HepG2 (cell line): ENCODE measurements around the gene GRM4. TPM values are rescaled to one million over a fixed set of nuclear protein-coding genes. Genes with fewer than 3 reads are reported as not detected.

Experiments used
- ATAC-seq: fragments of 200-7000 bp; cut with Tn5 transposase; 3 replicates; pipeline ENCODE4 v1.9.1; 2020; ENCODE audit warnings: mild to moderate bottlenecking, moderate library complexity
- BruUV-seq: library from RNA; stranded (reverse); fragments of 400-500 nt; replicated peaks from 2 replicates; lab custom pipeline; 2021; lab: Mats Ljungman, UMichigan
- CTCF ChIA-PET: fragments of 300-600 bp; formaldehyde crosslinking; extraction: SDS; loops from one replicate; lab custom pipeline; 2021; ENCODE audit warnings: low total read pairs, inconsistent platforms, low intra/inter-chr PET ratio; lab: Yijun Ruan, JAX
- POLR2A ChIA-PET: fragments of 350-600 bp; sonication (Branson Sonifier 250); formaldehyde crosslinking; loops from one replicate; lab custom pipeline; 2020; ENCODE audit warnings: antibody characterized with exemption, inconsistent platforms; lab: Yijun Ruan, JAX
- DNase-seq: peaks from one replicate; pipeline ENCODE4 v3.0.0-alpha.2; 2015; ENCODE audit warnings: low spot score
- FAIRE-seq: peaks from 3 replicates; lab custom pipeline; 2011; peaks lifted over from hg19 to GRCh38; lab: Jason Lieb, UNC
- H2AFZ ChIP-seq: one replicate; pipeline ENCODE4 v1.6.1; 2011; ENCODE audit warnings: low read length, inconsistent platforms
- H3K27ac ChIP-seq: fragments of 300-600 bp; 3 replicates; pipeline ENCODE4 v1.8.0; 2011; ENCODE audit warnings: mixed run types, mild to moderate bottlenecking, mixed read lengths, low read length, inconsistent platforms; ENCODE audit not compliant: insufficient read depth; ENCODE audit errors: extremely low read length
- H3K27me3 ChIP-seq, 2 experiments: fragments of 200-600 bp in 1 of 2; 2 replicates in 1 of 2; 3 replicates in 1 of 2; pipeline versions ENCODE4 v1.6.0 to v1.8.0; 2011; ENCODE audit warnings: low read length in 2 of 2, mild to moderate bottlenecking in 2 of 2, moderate library complexity in 2 of 2, inconsistent platforms in 1 of 2; ENCODE audit not compliant: insufficient read depth in 2 of 2, control insufficient read depth in 1 of 2
- H3K36me3 ChIP-seq, 2 experiments: fragments of 200-600 bp in 1 of 2; replicated peaks in 1 of 2; 2 replicates in 1 of 2; 3 replicates in 1 of 2; pipeline versions ENCODE4 v1.5.1 to v1.8.0; 2011; ENCODE audit warnings: low read length in 2 of 2, inconsistent platforms in 1 of 2; ENCODE audit not compliant: insufficient read depth in 2 of 2, control insufficient read depth in 1 of 2
- H3K4me1 ChIP-seq: 2 replicates; pipeline ENCODE4 v1.5.1; 2012; ENCODE audit warnings: low read length, inconsistent platforms; ENCODE audit not compliant: insufficient read depth
- H3K4me2 ChIP-seq: 2 replicates; pipeline ENCODE4 v1.6.0; 2011; ENCODE audit warnings: low read depth, low read length, inconsistent platforms
- H3K4me3 ChIP-seq, 3 experiments: fragments of 200-600 bp in 1 of 3; sonication (generic), shearing (Covaris generic) in 1 of 3; replicated peaks in 1 of 3; 2 replicates each; pipeline ENCODE4 v1.5.1; 2011 to 2016; ENCODE audit warnings: low read length in 3 of 3, inconsistent platforms in 2 of 3, low read depth in 2 of 3, mild to moderate bottlenecking in 2 of 3, control low read depth in 1 of 3, mixed read lengths in 1 of 3; ENCODE audit not compliant: insufficient read depth in 1 of 3
- H3K79me2 ChIP-seq: one replicate; pipeline ENCODE4 v1.6.1; 2011; ENCODE audit warnings: low read length, inconsistent platforms; ENCODE audit not compliant: insufficient read depth
- H3K9ac ChIP-seq: 2 replicates; pipeline ENCODE4 v1.6.0; 2011; ENCODE audit warnings: mild to moderate bottlenecking, low read depth, low read length, inconsistent platforms; ENCODE audit not compliant: insufficient read depth
- H3K9me3 ChIP-seq: 2 replicates; pipeline ENCODE4 v1.5.1; 2012; ENCODE audit warnings: mild to moderate bottlenecking, low read length
- H4K20me1 ChIP-seq: 2 replicates; pipeline ENCODE4 v1.6.0; 2011; ENCODE audit warnings: inconsistent platforms, mild to moderate bottlenecking, low read length, moderate library complexity; ENCODE audit not compliant: insufficient read depth
- CBX1 ChIP-seq: IDR thresholded peaks from one replicate; pipeline ENCODE4 v1.6.1; 2016; ENCODE audit warnings: antibody characterized with exemption, low read depth
- IRX3 ChIP-seq: sonication (generic); formaldehyde crosslinking; IDR thresholded peaks from 2 replicates; pipeline ENCODE4 v1.8.1; 2023; ENCODE audit warnings: mild to moderate bottlenecking, low read depth, missing genetic modification reagents, borderline replicate concordance
- ZNF570 ChIP-seq: sonication (generic); formaldehyde crosslinking; IDR thresholded peaks from 2 replicates; pipeline ENCODE4 v1.4.0; 2020; ENCODE audit warnings: mild to moderate bottlenecking, missing genetic modification reagents, borderline replicate concordance
- ZNF839 ChIP-seq: sonication (generic); formaldehyde crosslinking; IDR thresholded peaks from 2 replicates; pipeline ENCODE4 v1.4.0; 2020; ENCODE audit warnings: missing genetic modification reagents, mild to moderate bottlenecking, borderline replicate concordance
- WGBS: methylation state at CpG from one replicate; pipeline ENCODE4 v1.1.6; 2017; ENCODE audit warnings: low lambda C conversion rate; 5-methylcytosine and 5-hydroxymethylcytosine counted together
- in situ Hi-C: cut with HindIII; loops from 2 replicates; pipeline ENCODE4 v1.10.0; 2017; ENCODE audit warnings: low pct_unique_long_range_greater_than_20kb; ENCODE audit not compliant: extremely low pct_ligation_motif_present
- intact Hi-C: fragments of 100-400 bp; cut with micrococcal nuclease; formaldehyde crosslinking; loops from one replicate; pipeline ENCODE4 v1.10.0; 2022; ENCODE audit not compliant: unreplicated experiment
- polyA plus RNA-seq, 8 experiments: library from polyadenylated mRNA; depleted of rRNA in 3 of 8; stranded (reverse) in 7 of 8; unstranded in 1 of 8; fragments of >200 nt; fragmentation: Illumina TruSeq in 4 of 8; extraction: Trizol in 4 of 8; gene quantifications; 2 replicates each; pipeline versions ENCODE4 v1.2.1 to v1.2.3, GENCODE V29; 2011 to 2016; ENCODE audit warnings: low read depth in 4 of 8, missing spikeins in 1 of 8, mixed read lengths in 1 of 8; ENCODE audit not compliant: insufficient read depth in 1 of 8
- total RNA-seq, 5 experiments: library from RNA; depleted of rRNA; stranded (reverse); fragments of >200 nt; fragmentation: Illumina TruSeq; extraction: Trizol; gene quantifications; 2 replicates each; pipeline ENCODE4 v1.2.3, GENCODE V29; 2016; ENCODE audit warnings: low read depth in 1 of 5
- TF ChIP-seq, protein P1 (sequence below): sonication (generic); formaldehyde crosslinking; IDR thresholded peaks from 2 replicates; pipeline ENCODE4 v1.8.0; 2022; ENCODE audit warnings: missing genetic modification reagents, mild to moderate bottlenecking, inconsistent platforms, borderline replicate concordance
- TF ChIP-seq, protein P2 (sequence below): sonication (generic); formaldehyde crosslinking; IDR thresholded peaks from 2 replicates; pipeline ENCODE4 v1.4.0; 2020; ENCODE audit warnings: missing genetic modification reagents, borderline replicate concordance
- TF ChIP-seq, protein P3 (sequence below): sonication (generic); formaldehyde crosslinking; IDR thresholded peaks from 2 replicates; pipeline ENCODE4 v1.5.0; 2020; ENCODE audit warnings: missing genetic modification reagents, mild to moderate bottlenecking, borderline replicate concordance
- TF ChIP-seq, protein P4 (sequence below): sonication (generic); formaldehyde crosslinking; IDR thresholded peaks from 2 replicates; pipeline ENCODE4 v1.8.0; 2022; ENCODE audit warnings: low read depth, missing genetic modification reagents
- TF ChIP-seq, protein P5 (sequence below): IDR thresholded peaks from 2 replicates; pipeline ENCODE4 v1.6.1; 2016; ENCODE audit warnings: missing compliant biosample characterization, missing genetic modification reagents, borderline replicate concordance

GRM4 gene
- total and polyA plus RNA-seq, 2 of the 13 experiments (the other 11 are each of a cell fraction or from before 2014, with no cell fraction given) = not detected

DNA sequence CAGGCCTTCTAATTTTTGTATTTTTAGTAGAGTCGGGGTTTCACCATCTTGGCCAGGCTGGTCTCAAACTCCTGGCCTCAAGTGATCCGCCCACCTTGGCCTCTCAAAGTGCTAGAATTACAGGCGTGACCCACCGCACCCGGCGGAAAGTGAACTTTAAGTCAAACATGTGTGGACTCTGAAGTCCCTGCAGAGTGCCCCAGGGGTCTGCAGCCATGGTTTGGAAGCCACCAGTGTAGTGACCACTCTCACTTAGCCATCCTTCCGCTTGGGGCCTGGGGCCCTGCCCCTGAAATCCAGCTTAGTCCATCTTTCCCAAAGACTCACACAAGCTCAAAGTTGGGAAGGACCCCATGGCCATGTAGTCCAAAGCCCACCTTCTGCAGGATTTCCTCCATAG, 164.5 kb downstream of the GRM4 start:
- POLR2A ChIA-PET = no interaction called here
- TF ChIP-seq, protein P1, sequence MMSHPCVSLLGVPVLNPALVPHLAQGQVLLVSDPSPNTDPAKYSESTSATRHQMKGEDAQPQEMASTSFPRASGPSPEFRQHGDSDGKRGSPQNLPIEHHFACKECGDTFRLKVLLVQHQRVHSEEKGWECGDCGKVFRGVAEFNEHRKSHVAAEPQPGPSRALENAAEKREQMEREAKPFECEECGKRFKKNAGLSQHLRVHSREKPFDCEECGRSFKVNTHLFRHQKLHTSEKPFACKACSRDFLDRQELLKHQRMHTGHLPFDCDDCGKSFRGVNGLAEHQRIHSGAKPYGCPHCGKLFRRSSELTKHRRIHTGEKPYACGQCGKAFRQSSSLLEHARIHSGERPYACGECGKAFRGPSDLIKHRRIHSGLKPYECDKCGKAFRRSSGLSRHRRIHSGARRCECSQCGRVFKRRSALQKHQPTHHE (CRISPR knock-in tag) = no peak
- no peak for TF ChIP-seq IRX3 (CRISPR knock-in tag)
- TF ChIP-seq, protein P2, sequence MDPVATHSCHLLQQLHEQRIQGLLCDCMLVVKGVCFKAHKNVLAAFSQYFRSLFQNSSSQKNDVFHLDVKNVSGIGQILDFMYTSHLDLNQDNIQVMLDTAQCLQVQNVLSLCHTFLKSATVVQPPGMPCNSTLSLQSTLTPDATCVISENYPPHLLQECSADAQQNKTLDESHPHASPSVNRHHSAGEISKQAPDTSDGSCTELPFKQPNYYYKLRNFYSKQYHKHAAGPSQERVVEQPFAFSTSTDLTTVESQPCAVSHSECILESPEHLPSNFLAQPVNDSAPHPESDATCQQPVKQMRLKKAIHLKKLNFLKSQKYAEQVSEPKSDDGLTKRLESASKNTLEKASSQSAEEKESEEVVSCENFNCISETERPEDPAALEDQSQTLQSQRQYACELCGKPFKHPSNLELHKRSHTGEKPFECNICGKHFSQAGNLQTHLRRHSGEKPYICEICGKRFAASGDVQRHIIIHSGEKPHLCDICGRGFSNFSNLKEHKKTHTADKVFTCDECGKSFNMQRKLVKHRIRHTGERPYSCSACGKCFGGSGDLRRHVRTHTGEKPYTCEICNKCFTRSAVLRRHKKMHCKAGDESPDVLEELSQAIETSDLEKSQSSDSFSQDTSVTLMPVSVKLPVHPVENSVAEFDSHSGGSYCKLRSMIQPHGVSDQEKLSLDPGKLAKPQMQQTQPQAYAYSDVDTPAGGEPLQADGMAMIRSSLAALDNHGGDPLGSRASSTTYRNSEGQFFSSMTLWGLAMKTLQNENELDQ (CRISPR knock-in tag) = no peak
- TF ChIP-seq, protein P3, sequence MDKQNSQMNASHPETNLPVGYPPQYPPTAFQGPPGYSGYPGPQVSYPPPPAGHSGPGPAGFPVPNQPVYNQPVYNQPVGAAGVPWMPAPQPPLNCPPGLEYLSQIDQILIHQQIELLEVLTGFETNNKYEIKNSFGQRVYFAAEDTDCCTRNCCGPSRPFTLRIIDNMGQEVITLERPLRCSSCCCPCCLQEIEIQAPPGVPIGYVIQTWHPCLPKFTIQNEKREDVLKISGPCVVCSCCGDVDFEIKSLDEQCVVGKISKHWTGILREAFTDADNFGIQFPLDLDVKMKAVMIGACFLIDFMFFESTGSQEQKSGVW (CRISPR knock-in tag) = no peak
- TF ChIP-seq CBX1 = no peak
- TF ChIP-seq, protein P4, sequence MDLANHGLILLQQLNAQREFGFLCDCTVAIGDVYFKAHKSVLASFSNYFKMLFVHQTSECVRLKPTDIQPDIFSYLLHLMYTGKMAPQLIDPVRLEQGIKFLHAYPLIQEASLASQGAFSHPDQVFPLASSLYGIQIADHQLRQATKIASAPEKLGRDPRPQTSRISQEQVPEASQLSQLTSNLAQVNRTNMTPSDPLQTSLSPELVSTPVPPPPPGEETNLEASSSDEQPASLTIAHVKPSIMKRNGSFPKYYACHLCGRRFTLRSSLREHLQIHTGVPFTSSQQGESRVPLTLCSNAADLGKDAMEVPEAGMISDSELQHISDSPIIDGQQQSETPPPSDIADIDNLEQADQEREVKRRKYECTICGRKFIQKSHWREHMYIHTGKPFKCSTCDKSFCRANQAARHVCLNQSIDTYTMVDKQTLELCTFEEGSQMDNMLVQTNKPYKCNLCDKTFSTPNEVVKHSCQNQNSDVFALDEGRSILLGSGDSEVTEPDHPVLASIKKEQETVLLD (CRISPR knock-in tag) = no peak
- TF ChIP-seq ZNF839 = no peak
- TF ChIP-seq, protein P5, sequence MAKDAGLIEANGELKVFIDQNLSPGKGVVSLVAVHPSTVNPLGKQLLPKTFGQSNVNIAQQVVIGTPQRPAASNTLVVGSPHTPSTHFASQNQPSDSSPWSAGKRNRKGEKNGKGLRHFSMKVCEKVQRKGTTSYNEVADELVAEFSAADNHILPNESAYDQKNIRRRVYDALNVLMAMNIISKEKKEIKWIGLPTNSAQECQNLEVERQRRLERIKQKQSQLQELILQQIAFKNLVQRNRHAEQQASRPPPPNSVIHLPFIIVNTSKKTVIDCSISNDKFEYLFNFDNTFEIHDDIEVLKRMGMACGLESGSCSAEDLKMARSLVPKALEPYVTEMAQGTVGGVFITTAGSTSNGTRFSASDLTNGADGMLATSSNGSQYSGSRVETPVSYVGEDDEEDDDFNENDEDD (CRISPR knock-in tag) = no peak
- no peak for TF ChIP-seq ZNF570 (CRISPR knock-in tag)
- H3K36me3 ChIP-seq = no peaks in the 10 kb centered on the region
- WGBS = 73% methylated on average over 6 of the region's 7 CpGs
- H2AFZ ChIP-seq = no peak overlapping the region
- CTCF ChIA-PET = no interaction called here
- no peak overlapping the region for H3K9ac ChIP-seq
- no peaks in the 10 kb centered on the region for H3K79me2 ChIP-seq
- ATAC-seq (no peak), FAIRE-seq (no peak), DNase-seq (no peak)
- H3K4me2 ChIP-seq = no peak overlapping the region
- H3K27me3 ChIP-seq = peaks cover 22 to 87% of the 10 kb centered on the region in 2 experiments
- intact Hi-C loops (no loop called here), in situ Hi-C loops (no loop called here)
- H3K4me3 ChIP-seq = no peak overlapping the region
- H3K4me1 ChIP-seq = peaks cover 14% of the 10 kb centered on the region
- H3K9me3 ChIP-seq = peaks cover under 1% of the 10 kb centered on the region
- H3K27ac ChIP-seq = no peak overlapping the region
- no TSS peak for BruUV-seq
- H4K20me1 ChIP-seq = no peaks in the 10 kb centered on the region; the same call in 1 of the 2 replicates
